ENCODE results near the gene BORCS6. TPM values are rescaled to one million over a fixed set of nuclear protein-coding genes. Genes with fewer than 3 reads are reported as not detected.
A peak's percentile ranks its signal among the peaks of the same experiment; 100 is the strongest.

Gene BORCS6
- total RNA-seq, 1 experiment from 2014 or later, result 4.0 TPM

DNA sequence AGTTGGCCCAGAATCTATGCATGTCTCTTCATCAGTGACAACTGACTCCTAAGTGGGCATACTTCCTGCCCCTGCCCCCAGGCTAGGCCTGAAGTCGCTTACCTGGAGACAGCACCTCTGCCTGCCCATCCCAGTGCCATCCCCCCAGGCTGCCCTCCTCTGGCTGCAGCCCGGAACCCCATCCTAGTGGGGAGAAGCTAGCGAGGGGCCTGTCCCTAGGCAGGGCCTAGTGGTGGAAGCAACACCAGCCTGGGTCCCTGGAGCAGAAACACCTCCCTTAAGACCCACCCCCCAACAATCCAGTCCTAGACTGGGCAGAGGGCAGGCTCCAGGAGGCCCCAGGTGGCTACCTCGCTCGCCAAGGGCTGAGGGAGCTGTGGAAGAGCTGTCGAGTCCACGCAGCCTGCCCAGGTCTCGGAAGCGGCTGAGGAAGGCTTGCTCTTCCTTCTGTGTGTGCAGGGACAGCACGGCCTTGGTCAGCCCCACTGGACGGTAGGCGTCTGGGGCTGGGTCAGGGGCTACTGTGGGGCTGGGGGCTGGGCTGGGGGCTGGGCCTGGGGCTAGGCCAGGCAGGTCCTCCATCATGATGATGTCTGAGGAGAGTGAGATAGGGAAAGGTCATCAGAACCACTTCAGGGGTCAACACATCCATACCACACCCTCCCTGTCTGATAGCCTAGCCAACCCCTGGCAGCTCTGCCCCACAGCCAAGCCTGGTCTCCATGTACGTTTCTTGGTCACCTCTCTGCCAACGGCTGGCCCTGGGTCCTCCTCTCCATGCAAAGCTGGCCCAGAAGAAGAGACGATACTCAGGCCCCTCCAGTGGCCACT, 45.4 kb downstream of the BORCS6 start:
- DNase-seq (ENCODE audit: extremely low read depth, low read depth), result no peak

DNA sequence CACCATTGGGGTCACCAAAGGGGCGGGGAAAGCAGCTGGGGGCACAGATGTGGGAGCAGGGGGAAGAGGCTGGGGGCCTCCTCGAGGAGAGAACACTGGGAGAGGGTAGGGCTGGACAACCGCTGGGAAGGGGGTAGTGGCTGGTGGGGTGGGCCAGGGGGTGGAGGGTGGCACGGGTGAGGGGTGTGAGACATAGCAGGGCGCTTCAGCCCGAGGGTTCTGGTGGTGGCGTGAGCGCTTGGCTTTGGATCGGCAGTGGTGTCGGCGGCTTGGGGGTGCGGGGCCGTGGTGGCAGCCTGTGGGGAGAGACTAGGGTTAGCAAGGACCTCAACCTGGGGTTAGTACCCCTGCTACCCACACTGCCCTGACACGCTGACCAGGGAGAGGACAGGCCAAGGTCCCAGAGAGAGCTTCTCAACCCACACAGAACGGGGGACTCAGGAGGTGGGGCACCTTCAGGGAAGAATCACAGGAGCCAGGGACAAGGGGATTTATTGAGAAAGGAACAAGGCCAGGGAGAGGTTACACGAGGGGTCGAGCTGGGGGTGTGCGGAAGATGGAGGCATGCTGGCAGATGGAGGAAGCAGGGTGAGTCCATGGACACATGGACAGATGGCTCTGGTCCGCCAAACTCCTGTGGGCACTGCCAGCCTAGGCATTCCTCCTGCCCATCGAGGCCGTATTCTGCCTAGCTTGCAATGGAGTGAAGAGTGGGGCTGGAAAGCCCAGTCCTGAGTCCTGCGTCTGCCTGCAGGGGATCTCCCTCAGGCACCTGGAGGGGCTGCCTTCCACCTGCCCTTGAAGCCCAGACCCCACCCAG, 46.2 kb downstream of the BORCS6 start:
- no peak for DNase-seq (ENCODE audit: extremely low read depth, low read depth)

DNA sequence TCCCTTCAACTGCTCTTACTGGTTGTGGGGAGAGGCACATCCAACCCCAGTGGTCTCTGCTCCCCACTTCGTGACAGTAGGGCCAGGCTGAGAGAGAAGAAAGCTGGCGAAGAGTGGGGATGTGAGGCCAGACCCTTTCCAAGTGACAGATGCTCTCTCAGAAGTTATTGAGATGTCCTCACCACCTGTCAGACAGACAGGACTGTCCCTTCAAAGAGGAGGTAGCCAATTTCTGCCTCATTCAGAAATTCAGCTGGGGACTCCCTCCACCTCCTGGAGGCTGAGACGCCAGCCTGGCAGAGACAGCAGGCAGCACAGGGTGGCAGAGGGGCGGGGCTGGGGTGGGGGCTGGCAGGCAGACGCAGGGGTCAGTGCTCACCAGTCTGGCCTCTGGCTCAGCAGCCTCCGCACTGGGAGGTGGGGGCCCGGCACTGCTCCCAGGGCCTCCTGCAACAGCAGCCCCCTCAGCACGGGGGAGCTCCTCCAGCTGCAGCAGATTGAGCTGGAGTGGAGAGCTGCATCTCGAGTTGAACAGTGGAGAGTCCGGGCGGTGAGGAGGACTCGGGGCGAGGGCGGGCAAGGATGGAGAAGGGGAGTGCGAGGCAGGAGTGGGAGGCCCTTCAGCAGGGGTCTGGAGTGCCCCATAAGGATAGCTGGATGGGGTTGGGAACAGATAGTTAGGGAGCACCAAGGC, 46.9 kb downstream of the BORCS6 start:
- no peak for DNase-seq (ENCODE audit: extremely low read depth, low read depth)

DNA sequence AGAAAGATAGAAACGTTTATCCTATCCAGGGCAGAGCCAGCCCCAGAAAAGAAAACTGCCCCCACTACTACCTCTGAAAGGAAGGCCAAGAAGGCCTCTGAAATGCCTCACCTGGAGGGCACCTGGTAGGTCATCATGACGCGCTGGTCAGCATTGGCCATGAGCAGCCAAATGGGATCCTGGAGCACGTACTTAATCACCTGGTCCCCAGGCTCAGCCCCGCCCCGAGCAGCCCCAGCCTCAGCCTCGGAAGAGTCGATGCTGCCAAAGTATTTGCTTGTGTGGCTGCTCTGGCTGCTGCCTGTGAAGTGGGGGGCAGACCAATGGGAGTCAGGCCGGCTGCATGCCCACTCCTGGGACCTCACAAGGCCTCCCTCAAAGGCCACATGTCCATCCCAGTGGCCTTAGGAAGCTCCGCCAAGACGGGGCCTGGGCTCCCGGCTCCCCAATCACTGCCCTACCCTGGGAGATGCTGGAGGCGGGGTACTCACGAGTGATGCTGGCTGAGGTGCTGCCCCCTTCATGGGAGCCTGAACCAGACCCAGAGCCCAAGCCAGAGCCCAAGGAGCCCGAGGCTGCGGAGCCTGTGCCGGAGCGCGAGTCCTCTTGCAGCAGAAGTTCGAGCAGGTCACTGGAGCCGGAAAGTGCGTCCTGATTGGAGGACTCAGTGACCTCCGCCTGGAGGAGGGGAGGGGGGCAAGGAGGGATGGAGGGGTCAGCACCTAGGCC, 47.7 kb downstream of the BORCS6 start:
- no peak for DNase-seq (ENCODE audit: extremely low read depth, low read depth)

DNA sequence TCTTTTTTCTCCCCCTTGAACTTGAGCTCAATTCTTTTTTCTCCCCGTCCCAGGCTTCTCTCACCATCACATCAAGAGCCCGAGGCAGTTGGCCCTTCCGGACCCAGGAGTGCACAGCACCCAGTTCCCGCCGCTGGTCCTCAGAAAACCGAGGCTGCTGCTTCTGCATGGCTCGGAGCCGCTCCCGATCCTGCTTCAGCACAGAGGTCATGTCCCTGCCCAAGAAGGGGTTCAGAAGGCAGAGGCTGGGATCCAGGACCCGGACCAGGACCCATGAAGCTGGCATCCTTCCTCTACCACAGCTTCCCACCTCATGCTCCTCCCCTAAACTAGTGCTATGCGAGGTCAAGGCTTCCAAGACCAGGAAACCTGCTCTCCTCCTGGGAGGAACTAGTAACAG, 48.2 kb downstream of the BORCS6 start:
- DNase-seq (ENCODE audit: extremely low read depth, low read depth), result no peak

DNA sequence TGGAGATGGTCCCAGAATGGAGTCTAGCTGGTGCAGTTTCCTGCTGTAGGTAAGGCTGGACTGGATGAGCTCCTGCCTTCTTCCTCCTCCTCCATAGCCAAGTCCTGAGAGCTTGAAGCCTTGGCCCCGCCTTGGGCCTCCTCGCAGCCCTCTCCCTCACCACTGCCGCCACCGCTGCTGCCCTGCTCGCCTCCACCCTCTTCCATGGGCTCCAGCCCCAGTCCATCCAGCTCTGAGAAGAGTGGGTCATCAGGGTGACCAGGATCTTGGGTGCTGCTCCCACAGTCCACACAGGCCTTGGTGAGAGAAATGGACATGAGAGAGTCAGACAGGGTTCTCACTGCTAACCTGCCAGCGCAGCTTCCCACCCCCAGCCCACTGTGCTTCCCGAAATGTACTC, 48.9 kb downstream of the BORCS6 start:
- DNase-seq (ENCODE audit: extremely low read depth, low read depth), result no peak

DNA sequence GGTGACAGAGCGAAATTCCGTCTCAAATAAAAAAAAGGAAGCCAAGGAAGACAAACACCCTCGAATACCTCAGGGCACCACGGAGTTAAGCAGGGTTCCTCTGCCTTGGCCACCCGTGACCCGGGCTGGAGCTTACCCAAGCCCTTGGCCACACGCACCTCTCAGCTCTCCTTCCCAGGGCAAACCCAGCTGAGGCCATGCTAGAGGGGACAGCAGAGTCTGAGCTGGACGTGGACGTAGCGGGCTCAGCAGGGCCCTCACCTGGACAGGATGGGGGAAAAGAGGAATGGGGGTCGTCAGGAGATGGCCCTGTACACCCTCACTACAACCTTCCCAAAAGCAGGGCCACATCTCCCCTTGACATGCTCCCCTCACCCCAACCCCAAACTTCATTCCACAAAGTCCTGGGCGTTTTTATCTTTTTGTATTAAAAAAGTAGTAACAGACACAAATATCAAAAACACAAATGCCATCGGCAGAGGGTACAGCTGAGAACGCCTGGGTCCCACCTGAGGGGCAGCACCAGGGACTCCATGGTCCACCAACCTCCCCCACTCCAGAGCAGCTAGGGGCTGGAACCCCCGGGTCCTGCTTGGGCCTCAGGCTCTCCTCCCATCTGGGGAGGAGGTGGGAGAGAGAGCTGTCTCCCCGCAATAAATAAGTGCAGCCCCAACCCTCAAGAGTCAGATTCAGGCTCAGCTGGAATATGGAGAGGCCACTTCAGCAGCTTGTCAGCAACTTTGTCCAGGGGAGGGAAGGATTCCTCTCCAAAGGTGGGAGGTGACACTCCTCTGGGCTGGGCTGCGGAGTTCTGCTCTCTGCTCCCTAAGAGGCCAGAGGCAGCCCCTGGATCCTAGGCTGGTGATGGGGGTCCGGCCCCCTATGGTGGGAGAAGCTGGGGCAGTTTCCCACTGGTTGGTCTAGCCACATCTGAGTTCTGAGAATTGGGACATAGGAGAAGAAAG, 49.6 kb downstream of the BORCS6 start:
- no peak for DNase-seq (ENCODE audit: extremely low read depth, low read depth)

DNA sequence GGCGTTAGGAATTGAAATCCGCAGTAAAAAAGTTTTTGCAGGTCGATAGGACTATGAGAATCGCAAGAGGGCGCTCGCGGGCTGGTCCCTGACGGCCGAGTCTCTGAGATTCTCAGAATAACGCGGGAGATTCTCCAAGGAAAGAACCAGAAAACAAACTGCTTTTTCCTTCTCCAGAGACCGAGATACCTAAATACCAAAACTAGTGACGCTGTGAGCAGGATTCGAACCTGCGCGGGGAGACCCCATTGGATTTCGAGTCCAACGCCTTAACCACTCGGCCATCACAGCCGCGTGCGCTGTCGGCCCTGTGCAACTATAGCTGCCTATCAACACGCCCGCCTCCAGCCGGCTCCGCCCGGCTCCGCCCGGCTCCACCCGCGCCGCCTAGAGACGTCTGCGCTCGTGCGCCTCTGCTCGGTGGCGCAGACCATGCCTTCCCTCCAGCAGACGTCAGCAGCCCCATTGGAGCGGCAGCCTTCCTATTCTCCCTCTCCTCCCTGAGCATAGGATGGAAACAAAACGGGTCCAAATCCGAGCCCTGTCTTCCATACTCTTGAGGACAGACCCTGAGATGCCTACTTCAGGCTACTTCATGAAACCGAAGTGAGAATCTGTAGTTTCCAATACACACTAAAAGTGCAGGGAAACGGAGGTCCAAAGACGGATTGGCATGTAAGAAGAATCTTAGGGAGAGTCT, 51.2 kb downstream of the BORCS6 start:
- DNase-seq (ENCODE audit: extremely low read depth, low read depth), result peak; percentile 98

DNA sequence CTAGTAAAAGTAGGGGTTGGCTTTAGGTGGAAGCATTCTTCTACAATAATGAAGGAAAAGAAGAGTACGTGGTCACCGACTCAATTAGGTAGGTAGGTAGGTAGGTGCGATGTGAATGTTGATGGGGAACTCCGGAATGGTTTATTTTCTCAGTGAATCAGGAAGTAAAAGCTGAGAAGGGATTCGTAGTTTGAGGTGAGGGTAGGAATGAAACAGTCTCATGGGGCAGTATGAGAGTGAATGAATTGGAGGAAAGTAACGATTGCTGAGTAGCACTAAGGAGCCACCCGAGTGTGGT, 51.7 kb downstream of the BORCS6 start:
- no peak for DNase-seq (ENCODE audit: extremely low read depth, low read depth)

Other genes with a start within 250 kb of the BORCS6 start
- 0.02 TPM in 1 of 2 replicates, not detected in the other for gene GUCY2D, start 187.6 kb downstream of the BORCS6 start, total RNA-seq (2014; rRNA removed; shearing (Covaris generic))
- gene ALOX15B, start 151.1 kb downstream of the BORCS6 start, total RNA-seq (2014; rRNA removed; shearing (Covaris generic)), result not detected in 2 replicates
- 0.64 and 0.69 TPM in 2 replicates for gene ALOX12B, start 102.5 kb downstream of the BORCS6 start, total RNA-seq (2014; rRNA removed; shearing (Covaris generic))
- gene ALOXE3, start 71.7 kb downstream of the BORCS6 start, total RNA-seq (2014; rRNA removed; shearing (Covaris generic)), result 0.06 TPM in 1 of 2 replicates, not detected in the other
- 9.0 and 9.4 TPM in 2 replicates for gene HES7, start 66.1 kb downstream of the BORCS6 start, total RNA-seq (2014; rRNA removed; shearing (Covaris generic))
- 4.6 and 6.5 TPM in 2 replicates for gene PER1, start 37.8 kb downstream of the BORCS6 start, total RNA-seq (2014; rRNA removed; shearing (Covaris generic))
- 6.0 and 8.0 TPM in 2 replicates for gene VAMP2, start 27.2 kb downstream of the BORCS6 start, total RNA-seq (2014; rRNA removed; shearing (Covaris generic))
- gene TMEM107, start 13.8 kb downstream of the BORCS6 start, total RNA-seq (2014; rRNA removed; shearing (Covaris generic)), result 26.6 and 27.9 TPM in 2 replicates
- 64.1 and 69.2 TPM in 2 replicates for gene AURKB, start 20.4 kb upstream of the BORCS6 start, total RNA-seq (2014; rRNA removed; shearing (Covaris generic))
- 14.2 and 16.2 TPM in 2 replicates for gene CTC1, start 57.9 kb upstream of the BORCS6 start, total RNA-seq (2014; rRNA removed; shearing (Covaris generic))
- 54.7 and 57.4 TPM in 2 replicates for gene PFAS, start 59.1 kb upstream of the BORCS6 start, total RNA-seq (2014; rRNA removed; shearing (Covaris generic))
- 32.1 and 41.2 TPM in 2 replicates for gene RANGRF, start 98.5 kb upstream of the BORCS6 start, total RNA-seq (2014; rRNA removed; shearing (Covaris generic))
- 1.7 and 2.5 TPM in 2 replicates for gene SLC25A35, start 105.2 kb upstream of the BORCS6 start, total RNA-seq (2014; rRNA removed; shearing (Covaris generic))
- gene ARHGEF15, start 120.1 kb upstream of the BORCS6 start, total RNA-seq (2014; rRNA removed; shearing (Covaris generic)), result not detected in 2 replicates
- gene ODF4, start 149.7 kb upstream of the BORCS6 start, total RNA-seq (2014; rRNA removed; shearing (Covaris generic)), result not detected in 2 replicates
- gene RPL26, start 193.0 kb upstream of the BORCS6 start, total RNA-seq (2014; rRNA removed; shearing (Covaris generic)), result 7,995 and 8,048 TPM in 2 replicates
- gene RNF222, start 207.6 kb upstream of the BORCS6 start, total RNA-seq (2014; rRNA removed; shearing (Covaris generic)), result not detected in 2 replicates
- 46.7 and 63.1 TPM in 2 replicates for gene NDEL1, start 245.7 kb upstream of the BORCS6 start, total RNA-seq (2014; rRNA removed; shearing (Covaris generic))

Data from NCI-H460 (cell line).